ENCODE measurements around the gene SLC18A3. TPM values are rescaled to one million over a fixed set of nuclear protein-coding genes. Genes with fewer than 3 reads are reported as not detected.

Gene SLC18A3
- total RNA-seq, 1 experiment from 2014 or later: not detected

- TF ChIP-seq TCF7L2 (IDR thresholded peaks at IDR 0.05; ENCODE audit: borderline replicate concordance, extremely low read depth, insufficient read depth, insufficient read length) (no peak), SIN3A (IDR thresholded peaks at IDR 0.05; ENCODE audit: low read depth) (no peak), ELF1 (IDR thresholded peaks at IDR 0.05; ENCODE audit: borderline replicate concordance, low read depth) (no peak), FOSL1 (IDR thresholded peaks at IDR 0.05; ENCODE audit: low read depth) (no peak), ZFX (IDR thresholded peaks at IDR 0.05) (no peak), EGR1 (IDR thresholded peaks at IDR 0.05; ENCODE audit: low read depth) (no peak), POLR2AphosphoS5 (IDR thresholded peaks at IDR 0.05; ENCODE audit: low read depth, low read length) (no peak), CBX3 (IDR thresholded peaks at IDR 0.05; ENCODE audit: low read depth) (no peak), SRF (IDR thresholded peaks at IDR 0.05; ENCODE audit: low read depth) (no peak), CEBPB (IDR thresholded peaks at IDR 0.05; ENCODE audit: low read depth) (no peak), CTCF (IDR thresholded peaks at IDR 0.05 in 2 of 3, conservative IDR thresholded peaks at IDR 0.05 in 1 of 3; ENCODE audit: borderline replicate concordance in 1 of 3, insufficient read depth in 1 of 3, low read depth in 2 of 3, low read length in 2 of 3) (no peak)
- DNase-seq (ENCODE audit: low read depth, low spot score) (no peak), ATAC-seq (no peak)
- no peaks in the 10 kb centered on the region for H3K36me3 ChIP-seq (ENCODE audit: control insufficient read depth in 1 of 2, insufficient read depth in 2 of 2, low read length in 2 of 2)
- no peaks in the 10 kb centered on the region for H4K20me1 ChIP-seq (ENCODE audit: insufficient read depth)
- H3K79me2 ChIP-seq (ENCODE audit: insufficient read depth, low read length): no peaks in the 10 kb centered on the region
- no peak overlapping the region for H3K4me2 ChIP-seq (ENCODE audit: low read length)
- no peaks in the 10 kb centered on the region for H3K9me2 ChIP-seq (ENCODE audit: insufficient read depth)
- H3K9ac ChIP-seq (ENCODE audit: low read length): no peak overlapping the region
- peaks cover 5% of the 10 kb centered on the region; the same call in 1 of the 2 replicates for H3K27me3 ChIP-seq (ENCODE audit: insufficient read depth, low read length)
- no peaks in the 10 kb centered on the region for H3K9me3 ChIP-seq (ENCODE audit: control insufficient read depth in 1 of 2, insufficient read depth in 1 of 2, low read depth in 1 of 2, low read length in 2 of 2)
- ChIA-PET POLR2A (no interaction called here), CTCF (no interaction called here), RAD21 (ENCODE audit: low non-redundant PET in 1 of 2, low total read pairs in 2 of 2, uncharacterized antibody in 2 of 2, unreplicated experiment in 2 of 2) (no interaction called here)
- H3K4me1 ChIP-seq (ENCODE audit: control insufficient read depth in 1 of 2, insufficient read depth in 2 of 2, low read length in 2 of 2): no peaks in the 10 kb centered on the region
- H3K27ac ChIP-seq (ENCODE audit: low read depth, low read length): no peak overlapping the region
- no peak overlapping the region for H3K4me3 ChIP-seq (replicated peaks in 1 of 2; ENCODE audit: low read depth in 1 of 2, low read length in 2 of 2)
- intact Hi-C loops (cut with micrococcal nuclease): no loop called here
- H2AFZ ChIP-seq (ENCODE audit: low read depth, low read length, poor library complexity, severe bottlenecking): no peak overlapping the region
- no TSS peak for BruUV-seq (replicated peaks)
These were observed 38.1 kb downstream of the SLC18A3 start for GRCh38 chr10:49647985-49648795.

Data from HCT116 (cell line).